Measurements from ENCODE around the gene SPCS2. TPM values are rescaled to one million over a fixed set of nuclear protein-coding genes. Genes with fewer than 3 reads are reported as not detected.

SPCS2 gene
- polyA plus RNA-seq, 1 donor from 2014 or later = 84.7 TPM

GRCh38 chr11:74981888-74982287, 32.8 kb downstream of the SPCS2 start:
- no peak overlapping the region for H2AFZ ChIP-seq (ENCODE audit: low read depth, low read length)
- no peaks in the 10 kb centered on the region for H3F3A ChIP-seq (ENCODE audit: insufficient read depth, low read length, poor library complexity, severe bottlenecking)
- H3K79me2 ChIP-seq (replicated peaks; ENCODE audit: insufficient read depth, low read length) = no peaks in the 10 kb centered on the region
- H3K9ac ChIP-seq (ENCODE audit: low read length) = no peak overlapping the region
- no peak overlapping the region for H3K27ac ChIP-seq (ENCODE audit: low read length)
- no peaks in the 10 kb centered on the region for H3K27me3 ChIP-seq (ENCODE audit: insufficient read depth, low read depth, low read length)
- H3K4me2 ChIP-seq (ENCODE audit: low read length) = no peak overlapping the region
- no peaks in the 10 kb centered on the region for H3K9me2 ChIP-seq (ENCODE audit: insufficient read depth, low read length)
- H4K20me1 ChIP-seq (ENCODE audit: insufficient read depth) = no peaks in the 10 kb centered on the region
- TF ChIP-seq SMC3 (conservative IDR thresholded peaks at IDR 0.05; ENCODE audit: poor library complexity) (no peak), EP300 (conservative IDR thresholded peaks at IDR 0.05; ENCODE audit: poor library complexity, severe bottlenecking) (no peak), RAD21 (conservative IDR thresholded peaks at IDR 0.05) (no peak), MXI1 (conservative IDR thresholded peaks at IDR 0.05; ENCODE audit: poor library complexity, severe bottlenecking) (no peak), POLR2AphosphoS5 (IDR thresholded peaks at IDR 0.05) (no peak), TAF1 (IDR thresholded peaks at IDR 0.05; ENCODE audit: low read depth) (no peak), EZH2 (IDR thresholded peaks at IDR 0.05; ENCODE audit: borderline replicate concordance, insufficient read depth, low read length, poor library complexity, severe bottlenecking) (no peak)
- TF ChIP-seq, protein P1, sequence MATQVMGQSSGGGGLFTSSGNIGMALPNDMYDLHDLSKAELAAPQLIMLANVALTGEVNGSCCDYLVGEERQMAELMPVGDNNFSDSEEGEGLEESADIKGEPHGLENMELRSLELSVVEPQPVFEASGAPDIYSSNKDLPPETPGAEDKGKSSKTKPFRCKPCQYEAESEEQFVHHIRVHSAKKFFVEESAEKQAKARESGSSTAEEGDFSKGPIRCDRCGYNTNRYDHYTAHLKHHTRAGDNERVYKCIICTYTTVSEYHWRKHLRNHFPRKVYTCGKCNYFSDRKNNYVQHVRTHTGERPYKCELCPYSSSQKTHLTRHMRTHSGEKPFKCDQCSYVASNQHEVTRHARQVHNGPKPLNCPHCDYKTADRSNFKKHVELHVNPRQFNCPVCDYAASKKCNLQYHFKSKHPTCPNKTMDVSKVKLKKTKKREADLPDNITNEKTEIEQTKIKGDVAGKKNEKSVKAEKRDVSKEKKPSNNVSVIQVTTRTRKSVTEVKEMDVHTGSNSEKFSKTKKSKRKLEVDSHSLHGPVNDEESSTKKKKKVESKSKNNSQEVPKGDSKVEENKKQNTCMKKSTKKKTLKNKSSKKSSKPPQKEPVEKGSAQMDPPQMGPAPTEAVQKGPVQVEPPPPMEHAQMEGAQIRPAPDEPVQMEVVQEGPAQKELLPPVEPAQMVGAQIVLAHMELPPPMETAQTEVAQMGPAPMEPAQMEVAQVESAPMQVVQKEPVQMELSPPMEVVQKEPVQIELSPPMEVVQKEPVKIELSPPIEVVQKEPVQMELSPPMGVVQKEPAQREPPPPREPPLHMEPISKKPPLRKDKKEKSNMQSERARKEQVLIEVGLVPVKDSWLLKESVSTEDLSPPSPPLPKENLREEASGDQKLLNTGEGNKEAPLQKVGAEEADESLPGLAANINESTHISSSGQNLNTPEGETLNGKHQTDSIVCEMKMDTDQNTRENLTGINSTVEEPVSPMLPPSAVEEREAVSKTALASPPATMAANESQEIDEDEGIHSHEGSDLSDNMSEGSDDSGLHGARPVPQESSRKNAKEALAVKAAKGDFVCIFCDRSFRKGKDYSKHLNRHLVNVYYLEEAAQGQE (IDR thresholded peaks at IDR 0.05; ENCODE audit: borderline replicate concordance) = no peak
- TF ChIP-seq, protein P2, sequence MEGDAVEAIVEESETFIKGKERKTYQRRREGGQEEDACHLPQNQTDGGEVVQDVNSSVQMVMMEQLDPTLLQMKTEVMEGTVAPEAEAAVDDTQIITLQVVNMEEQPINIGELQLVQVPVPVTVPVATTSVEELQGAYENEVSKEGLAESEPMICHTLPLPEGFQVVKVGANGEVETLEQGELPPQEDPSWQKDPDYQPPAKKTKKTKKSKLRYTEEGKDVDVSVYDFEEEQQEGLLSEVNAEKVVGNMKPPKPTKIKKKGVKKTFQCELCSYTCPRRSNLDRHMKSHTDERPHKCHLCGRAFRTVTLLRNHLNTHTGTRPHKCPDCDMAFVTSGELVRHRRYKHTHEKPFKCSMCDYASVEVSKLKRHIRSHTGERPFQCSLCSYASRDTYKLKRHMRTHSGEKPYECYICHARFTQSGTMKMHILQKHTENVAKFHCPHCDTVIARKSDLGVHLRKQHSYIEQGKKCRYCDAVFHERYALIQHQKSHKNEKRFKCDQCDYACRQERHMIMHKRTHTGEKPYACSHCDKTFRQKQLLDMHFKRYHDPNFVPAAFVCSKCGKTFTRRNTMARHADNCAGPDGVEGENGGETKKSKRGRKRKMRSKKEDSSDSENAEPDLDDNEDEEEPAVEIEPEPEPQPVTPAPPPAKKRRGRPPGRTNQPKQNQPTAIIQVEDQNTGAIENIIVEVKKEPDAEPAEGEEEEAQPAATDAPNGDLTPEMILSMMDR (IDR thresholded peaks at IDR 0.05; ENCODE audit: poor library complexity, severe bottlenecking) = no peak
- H3K9me3 ChIP-seq (ENCODE audit: low read length) = no peaks in the 10 kb centered on the region
- peaks cover 4% of the 10 kb centered on the region for H3K36me3 ChIP-seq (ENCODE audit: insufficient read depth, low read length)
- H3K4me3 ChIP-seq (ENCODE audit: low read length) = no peak overlapping the region

- TF ChIP-seq RAD21 (conservative IDR thresholded peaks at IDR 0.05) (no peak), POLR2AphosphoS5 (IDR thresholded peaks at IDR 0.05) (no peak), EZH2 (IDR thresholded peaks at IDR 0.05; ENCODE audit: borderline replicate concordance, insufficient read depth, low read length, poor library complexity, severe bottlenecking) (no peak), SMC3 (conservative IDR thresholded peaks at IDR 0.05; ENCODE audit: poor library complexity) (no peak), MXI1 (conservative IDR thresholded peaks at IDR 0.05; ENCODE audit: poor library complexity, severe bottlenecking) (no peak), EP300 (conservative IDR thresholded peaks at IDR 0.05; ENCODE audit: poor library complexity, severe bottlenecking) (no peak), TAF1 (IDR thresholded peaks at IDR 0.05; ENCODE audit: low read depth) (no peak)
- TF ChIP-seq, protein P2 (IDR thresholded peaks at IDR 0.05; ENCODE audit: poor library complexity, severe bottlenecking) = no peak
- TF ChIP-seq, protein P1 (IDR thresholded peaks at IDR 0.05; ENCODE audit: borderline replicate concordance) = no peak
- no peaks in the 10 kb centered on the region for H4K20me1 ChIP-seq (ENCODE audit: insufficient read depth)
- H3K27ac ChIP-seq (ENCODE audit: low read length) = no peak overlapping the region
- no peak overlapping the region for H3K9ac ChIP-seq (ENCODE audit: low read length)
- H3K36me3 ChIP-seq (ENCODE audit: insufficient read depth, low read length) = no peaks in the 10 kb centered on the region
- no peak overlapping the region for H3K4me2 ChIP-seq (ENCODE audit: low read length)
- H3K9me3 ChIP-seq (ENCODE audit: low read length) = no peaks in the 10 kb centered on the region
- H2AFZ ChIP-seq (ENCODE audit: low read depth, low read length) = no peak overlapping the region
- H3K9me2 ChIP-seq (ENCODE audit: insufficient read depth, low read length) = no peaks in the 10 kb centered on the region
- no peaks in the 10 kb centered on the region for H3F3A ChIP-seq (ENCODE audit: insufficient read depth, low read length, poor library complexity, severe bottlenecking)
- H3K27me3 ChIP-seq (ENCODE audit: insufficient read depth, low read depth, low read length) = no peaks in the 10 kb centered on the region
- no peak overlapping the region for H3K4me3 ChIP-seq (ENCODE audit: low read length)
- no peaks in the 10 kb centered on the region for H3K79me2 ChIP-seq (replicated peaks; ENCODE audit: insufficient read depth, low read length)
These were observed 35.0 kb downstream of the SPCS2 start for GRCh38 chr11:74984070-74984469.

All from neural cell (in vitro differentiated cells).